Upper lobe of left lung (tissue), 4 donors: ENCODE measurements around the gene EFNA5.

Experiments used
- EP300 ChIP-seq, 4 donors: sonication (generic); formaldehyde crosslinking; IDR thresholded peaks; one replicate each; pipeline ENCODE4 v1.5.1; 2017; ENCODE audit warnings: antibody characterized with exemption in 4 of 4, control low read depth in 2 of 4
- POLR2A ChIP-seq, 4 donors: fragments of 450-650 bp; IDR thresholded peaks; one replicate each; pipeline ENCODE4 v1.5.1; 2016 to 2017; ENCODE audit warnings: antibody characterized with exemption in 4 of 4, mild to moderate bottlenecking in 2 of 4
- POLR2AphosphoS5 ChIP-seq, 2 donors: sonication (generic); formaldehyde crosslinking; IDR thresholded peaks; one replicate each; pipeline ENCODE4 v1.5.1; 2017; ENCODE audit warnings: antibody characterized with exemption in 2 of 2
- TF ChIP-seq, protein P1 (sequence below), 6 experiments: fragments of 450-650 bp in 4 of 6; fragments of 200-600 bp in 2 of 6; sonication (generic) in 2 of 6; IDR thresholded peaks; one replicate each; pipeline ENCODE4 v1.5.1; 2016 to 2019; ENCODE audit warnings: antibody characterized with exemption in 6 of 6

GRCh38 chr5:107478068-107478641 lies 192.6 kb downstream of the EFNA5 start:
- TF ChIP-seq, protein P1, sequence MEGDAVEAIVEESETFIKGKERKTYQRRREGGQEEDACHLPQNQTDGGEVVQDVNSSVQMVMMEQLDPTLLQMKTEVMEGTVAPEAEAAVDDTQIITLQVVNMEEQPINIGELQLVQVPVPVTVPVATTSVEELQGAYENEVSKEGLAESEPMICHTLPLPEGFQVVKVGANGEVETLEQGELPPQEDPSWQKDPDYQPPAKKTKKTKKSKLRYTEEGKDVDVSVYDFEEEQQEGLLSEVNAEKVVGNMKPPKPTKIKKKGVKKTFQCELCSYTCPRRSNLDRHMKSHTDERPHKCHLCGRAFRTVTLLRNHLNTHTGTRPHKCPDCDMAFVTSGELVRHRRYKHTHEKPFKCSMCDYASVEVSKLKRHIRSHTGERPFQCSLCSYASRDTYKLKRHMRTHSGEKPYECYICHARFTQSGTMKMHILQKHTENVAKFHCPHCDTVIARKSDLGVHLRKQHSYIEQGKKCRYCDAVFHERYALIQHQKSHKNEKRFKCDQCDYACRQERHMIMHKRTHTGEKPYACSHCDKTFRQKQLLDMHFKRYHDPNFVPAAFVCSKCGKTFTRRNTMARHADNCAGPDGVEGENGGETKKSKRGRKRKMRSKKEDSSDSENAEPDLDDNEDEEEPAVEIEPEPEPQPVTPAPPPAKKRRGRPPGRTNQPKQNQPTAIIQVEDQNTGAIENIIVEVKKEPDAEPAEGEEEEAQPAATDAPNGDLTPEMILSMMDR (IDR thresholded peaks at IDR 0.05): no peak
- TF ChIP-seq POLR2AphosphoS5 (IDR thresholded peaks at IDR 0.05): no peak
- TF ChIP-seq POLR2A (IDR thresholded peaks at IDR 0.05): no peak
- TF ChIP-seq EP300 (IDR thresholded peaks at IDR 0.05): no peak
